HG02588 (cell line): ENCODE measurements around the gene CDRT15.
"Not testable (repeated sequence)": the region's sequence is repeated elsewhere in the genome, so short reads cannot be mapped to it uniquely, and the experiment has no call there.

Experiments used
- ATAC-seq: cut with Tn5 transposase; IDR thresholded peaks from one replicate; pipeline ENCODE4 v1.9.1; 2021; ENCODE audit warnings: mild to moderate bottlenecking, moderate library complexity; ENCODE audit not compliant: unreplicated experiment

The CDRT15 gene

GRCh38 chr17:14190774-14191173, 45.9 kb downstream of the CDRT15 start:
- ATAC-seq, result not testable (repeated sequence)

GRCh38 chr17:14186443-14186842, 50.2 kb downstream of the CDRT15 start:
- ATAC-seq, result not testable (repeated sequence)
